ENCODE results near the gene HK1.
"Not testable (repeated sequence)": the region's sequence is repeated elsewhere in the genome, so short reads cannot be mapped to it uniquely, and the experiment has no call there.

HK1 gene

DNA sequence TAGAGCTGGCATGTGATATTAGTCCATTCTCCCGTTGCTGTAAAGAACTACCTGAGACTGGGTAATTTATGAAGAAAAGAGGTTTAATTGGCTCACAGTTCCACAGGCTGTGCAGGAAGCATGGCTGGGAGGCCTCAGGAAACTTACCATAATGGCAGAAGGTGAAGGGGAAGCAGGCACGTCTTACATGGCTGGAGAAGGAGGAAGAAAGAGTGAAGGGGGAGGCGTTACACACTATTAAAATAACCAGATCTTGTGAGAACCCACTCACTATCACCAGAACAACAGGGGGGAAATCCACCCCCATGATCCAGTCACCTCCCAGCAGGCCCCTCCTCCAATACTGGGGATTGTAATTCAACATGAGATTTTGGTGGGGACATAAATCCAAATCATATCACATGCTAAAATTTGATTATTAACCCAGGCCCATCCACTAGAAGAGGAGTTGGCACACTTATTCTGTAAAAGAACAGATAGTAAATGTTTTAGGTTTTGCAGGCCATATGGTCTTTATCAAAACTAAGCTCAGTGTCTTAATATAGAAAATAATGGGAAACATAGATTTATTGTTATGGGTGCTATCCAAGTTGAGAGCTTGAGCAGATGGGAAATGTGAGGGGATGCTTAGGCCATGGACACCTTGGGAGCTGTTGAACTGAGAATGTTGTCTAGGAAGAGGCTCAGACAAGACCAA lies 18.6 kb upstream of the HK1 start:
- no peak for DNase-seq

DNA sequence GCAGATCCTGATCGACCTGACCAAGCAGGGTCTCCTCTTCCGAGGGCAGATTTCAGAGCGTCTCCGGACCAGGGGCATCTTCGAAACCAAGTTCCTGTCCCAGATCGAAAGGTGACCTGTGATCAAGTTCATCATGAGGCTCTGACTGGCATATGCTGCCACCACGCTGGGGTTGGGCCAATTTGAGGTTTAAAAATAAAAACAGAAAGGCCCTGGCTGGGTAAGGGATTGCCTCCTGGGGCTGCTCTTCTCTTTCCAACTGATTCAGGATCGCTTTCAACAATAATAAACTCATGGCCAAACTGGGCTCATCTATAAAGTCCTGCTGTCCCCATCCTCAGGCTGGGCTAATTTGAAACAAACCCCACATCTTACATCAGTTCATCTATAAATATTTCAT lies 17.1 kb upstream of the HK1 start:
- no peak for DNase-seq

DNA sequence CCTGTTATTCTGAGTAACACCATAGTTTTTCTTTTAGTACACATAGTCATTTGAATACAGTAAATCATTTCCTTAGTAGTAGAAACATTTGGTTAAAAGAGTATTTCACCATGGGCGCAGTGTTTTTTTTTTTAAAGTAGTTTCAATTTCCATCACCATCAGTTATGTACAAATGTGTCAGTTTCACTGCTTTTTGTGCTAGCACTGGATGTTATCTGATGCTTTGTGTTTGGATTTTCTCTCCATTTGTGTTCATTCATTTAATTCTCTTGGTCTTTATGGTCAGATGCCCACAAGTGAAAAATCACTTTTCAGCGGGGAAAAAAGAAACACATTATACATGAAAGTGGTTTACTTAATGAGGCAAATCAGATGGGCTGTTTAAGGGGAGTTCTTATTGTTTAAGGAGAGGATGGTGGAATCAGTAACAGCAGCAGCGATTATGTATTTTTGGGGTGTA lies 16.0 kb upstream of the HK1 start:
- no peak for DNase-seq

DNA sequence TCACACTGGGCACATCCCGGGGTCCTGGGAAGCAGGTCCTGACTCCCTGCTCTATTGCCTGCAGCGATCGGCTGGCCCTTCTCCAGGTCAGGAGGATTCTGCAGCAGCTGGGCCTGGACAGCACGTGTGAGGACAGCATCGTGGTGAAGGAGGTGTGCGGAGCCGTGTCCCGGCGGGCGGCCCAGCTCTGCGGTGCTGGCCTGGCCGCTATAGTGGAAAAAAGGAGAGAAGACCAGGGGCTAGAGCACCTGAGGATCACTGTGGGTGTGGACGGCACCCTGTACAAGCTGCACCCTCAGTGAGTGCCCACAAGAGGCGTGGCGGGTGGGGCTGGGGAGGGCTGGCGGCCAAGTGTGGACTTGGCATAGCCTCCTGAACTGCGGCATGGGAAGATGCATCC lies 12.8 kb upstream of the HK1 start:
- DNase-seq, result no peak

DNA sequence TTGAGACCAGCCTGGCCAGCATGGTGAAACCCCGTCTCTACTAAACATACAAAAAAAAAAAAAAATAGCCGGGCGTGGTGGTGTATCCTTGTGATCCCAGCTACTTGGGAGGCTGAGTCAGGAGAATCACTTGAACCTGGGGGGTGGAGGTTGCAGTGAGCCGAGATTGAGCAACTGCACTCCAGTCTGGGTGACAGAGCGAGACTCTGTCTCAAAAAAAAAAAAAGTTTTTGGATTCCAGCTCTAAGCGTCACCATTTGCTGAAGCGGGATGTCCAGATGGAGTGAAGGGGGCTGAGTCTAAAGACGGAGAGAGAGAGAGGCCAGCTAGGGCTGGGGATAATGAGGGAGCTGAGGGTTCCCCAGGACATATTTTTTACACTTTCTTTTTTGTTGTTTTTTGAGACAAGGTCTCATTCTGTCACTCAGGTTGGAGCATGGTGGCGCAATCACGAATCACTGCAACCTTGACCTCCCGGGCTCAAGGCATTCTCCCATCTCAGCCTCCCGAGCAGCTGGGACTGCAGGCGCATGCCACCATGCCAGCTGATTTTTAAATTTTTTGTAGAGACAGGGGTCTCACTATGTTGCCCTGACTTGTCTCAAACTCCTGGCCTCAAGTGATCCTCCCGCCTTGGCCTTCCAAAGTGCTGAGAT lies 9.4 kb upstream of the HK1 start:
- no peak for DNase-seq

DNA sequence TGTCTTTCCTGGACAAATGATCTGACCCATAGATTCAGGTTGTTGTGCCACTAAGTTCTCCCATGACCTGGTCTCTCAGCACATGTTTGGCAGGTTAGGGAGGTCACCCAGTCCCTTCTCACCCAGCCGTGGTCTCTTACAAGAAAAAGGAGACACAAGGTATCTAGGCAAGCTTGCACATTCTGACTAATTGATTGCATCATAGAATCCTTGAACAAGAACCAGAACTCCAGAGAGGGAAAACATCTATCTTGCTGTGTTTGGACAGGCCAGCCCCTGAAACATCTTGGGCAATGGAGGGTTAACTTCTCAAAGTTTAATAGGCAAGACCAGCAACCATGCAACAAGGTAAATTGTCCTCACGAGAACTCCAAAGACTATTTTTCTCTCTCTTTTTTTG lies 8.5 kb upstream of the HK1 start:
- DNase-seq, result no peak

DNA sequence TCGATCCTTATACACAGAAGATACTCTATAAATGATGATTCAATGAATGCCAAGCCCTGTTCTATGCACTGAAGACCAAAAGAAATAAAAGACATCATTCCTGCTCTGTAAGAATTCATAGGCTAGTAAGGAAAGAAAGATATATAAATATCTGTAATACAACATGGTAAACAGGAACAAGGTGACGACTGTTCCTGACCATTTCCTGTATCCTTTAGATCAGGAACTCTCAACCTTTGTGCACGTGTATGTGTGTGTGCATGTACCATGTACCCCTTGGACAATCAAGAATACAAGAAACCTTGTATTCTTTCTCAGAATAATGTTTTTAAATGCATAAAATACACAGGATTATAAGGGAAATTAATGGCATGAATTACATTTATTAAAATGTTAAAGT lies 7.3 kb upstream of the HK1 start:
- DNase-seq, result no peak

DNA sequence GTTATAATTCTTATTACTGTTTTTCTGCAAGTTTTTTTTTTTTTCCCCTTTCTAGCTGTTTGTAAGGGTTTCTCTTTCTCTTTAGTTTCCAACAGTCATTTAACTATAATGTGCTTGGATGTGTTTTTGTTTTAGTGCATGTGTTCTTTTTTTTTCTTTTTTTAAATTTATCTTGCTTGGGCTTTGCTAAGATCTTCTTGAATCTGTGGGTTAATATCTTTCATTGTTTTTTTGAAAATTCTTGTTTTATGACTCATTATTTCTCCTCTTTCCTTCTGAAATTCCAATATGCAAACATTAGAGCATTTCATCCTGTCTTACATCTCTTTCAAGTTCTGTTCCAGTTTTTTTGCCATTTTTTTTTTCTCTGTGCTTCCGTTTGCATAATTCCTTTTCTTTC lies 5.7 kb upstream of the HK1 start:
- no peak for DNase-seq

DNA sequence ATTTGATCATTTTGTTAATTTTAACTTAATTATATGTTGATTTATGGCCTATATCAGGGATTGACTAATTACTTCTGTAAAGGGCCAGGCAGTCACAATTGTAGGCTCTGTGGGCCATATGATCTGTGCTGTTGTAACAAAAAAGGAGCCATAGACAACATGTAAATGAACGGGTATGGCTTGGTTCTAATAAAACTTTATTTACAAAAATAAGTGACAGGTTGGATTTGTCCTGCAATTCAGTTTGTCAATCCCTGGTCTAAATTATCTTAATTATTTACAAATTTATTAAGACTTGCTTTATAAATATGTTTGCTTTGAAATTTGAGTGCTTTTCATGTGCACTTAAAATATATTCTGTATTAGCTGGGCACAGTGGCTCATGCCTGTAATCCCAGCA lies 2.9 kb upstream of the HK1 start:
- DNase-seq, result no peak

DNA sequence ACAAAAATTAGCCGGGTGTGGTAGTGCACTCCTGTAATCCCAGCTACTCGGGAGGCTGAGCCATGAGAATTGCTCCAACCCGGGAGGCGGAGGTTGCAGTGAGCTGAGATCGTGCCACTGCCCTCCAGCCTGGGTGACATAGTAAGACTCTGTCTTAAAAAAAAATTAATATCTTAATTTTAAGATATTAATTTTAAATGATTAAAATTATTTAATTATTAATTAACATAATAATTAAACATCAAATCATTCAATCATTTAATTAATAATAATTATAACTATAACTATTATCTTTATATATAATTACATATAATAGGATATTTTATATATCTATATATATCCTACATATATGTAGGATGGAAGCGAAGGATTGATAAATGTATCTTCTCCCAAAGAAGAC lies 1.8 kb upstream of the HK1 start:
- DNase-seq, result no peak

DNA sequence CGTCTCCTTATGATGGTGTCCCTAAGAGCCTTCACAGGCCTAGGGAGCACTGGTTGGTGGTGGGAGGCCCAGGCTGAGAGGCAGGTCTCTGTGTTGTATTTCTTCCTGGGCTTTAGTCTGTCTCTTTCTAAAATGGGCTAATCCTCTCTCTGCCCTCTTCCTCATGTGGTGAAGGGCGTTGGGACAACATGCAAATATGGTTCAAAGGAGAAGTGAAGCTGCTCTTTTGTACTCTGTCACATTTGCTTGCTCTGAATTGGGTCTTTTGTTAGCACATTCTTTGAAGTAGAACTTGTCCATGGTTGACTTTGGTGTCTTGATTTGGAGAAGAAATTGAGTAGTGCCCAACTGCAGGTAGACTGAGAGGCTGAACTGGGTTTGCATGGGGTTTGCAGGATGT lies 814 bp downstream of the HK1 start:
- DNase-seq, result no peak

DNA sequence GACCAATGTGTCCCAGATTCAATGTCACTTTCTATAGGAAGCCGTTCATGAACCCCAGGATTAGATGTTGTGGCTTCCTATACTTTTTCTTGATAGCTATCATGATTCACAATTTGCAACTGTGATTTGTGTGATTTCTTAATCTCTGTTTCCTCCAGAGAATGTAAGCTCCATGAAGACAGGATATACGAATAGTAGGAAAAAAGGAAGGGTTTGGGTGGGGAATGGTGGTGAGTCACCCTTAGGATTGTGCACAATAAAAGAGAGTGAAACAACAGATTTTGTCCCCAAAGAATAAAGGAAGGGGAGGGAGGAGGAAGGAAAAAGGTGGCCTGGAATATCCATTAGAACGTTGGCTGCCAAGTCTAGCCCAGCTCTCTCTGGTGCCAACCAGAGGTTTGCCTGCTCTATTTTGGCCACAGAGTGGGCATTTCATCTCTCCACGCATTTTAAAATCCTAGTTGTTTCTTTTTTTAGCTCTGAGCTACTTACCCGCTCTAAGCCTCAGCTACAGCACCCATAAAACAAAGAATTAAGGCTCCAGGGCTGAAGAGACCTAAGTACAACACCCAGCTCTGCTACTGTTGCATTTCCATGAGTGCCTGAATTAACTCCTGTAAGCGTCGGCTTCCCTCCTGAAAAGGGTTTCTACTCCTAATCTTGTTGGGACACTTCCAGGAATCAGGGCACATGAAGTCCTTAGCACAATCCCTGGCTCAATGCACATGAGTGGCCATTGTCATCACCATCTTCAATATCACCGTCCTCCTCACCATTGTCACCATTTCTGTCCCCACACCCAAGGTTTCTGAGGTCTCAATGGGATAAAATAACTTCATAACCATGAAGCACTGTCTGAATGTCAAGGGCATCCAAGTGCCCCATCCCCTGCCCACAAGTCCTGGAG lies 3.5 kb downstream of the HK1 start:
- no peak for DNase-seq

DNA sequence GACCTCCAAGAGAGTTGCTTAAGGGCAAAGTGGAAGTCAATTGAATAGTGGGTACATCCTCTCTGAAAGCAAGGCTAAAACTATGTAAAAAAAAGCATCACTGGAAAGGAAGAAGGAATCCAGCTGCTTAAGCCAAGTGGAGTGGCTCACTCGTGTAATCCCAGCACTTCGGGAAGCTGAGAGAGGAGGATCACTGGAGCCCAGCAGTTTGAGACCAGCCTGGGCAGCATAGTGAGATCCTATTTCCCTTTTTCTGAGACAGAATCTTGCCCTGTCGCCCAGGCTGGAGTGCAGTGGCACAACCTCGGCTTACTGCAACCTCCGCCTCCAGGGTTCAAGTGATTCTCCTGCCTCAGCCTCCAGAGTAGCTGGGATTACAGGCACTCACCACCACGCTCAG lies 6.1 kb downstream of the HK1 start:
- DNase-seq, result not testable (repeated sequence)

DNA sequence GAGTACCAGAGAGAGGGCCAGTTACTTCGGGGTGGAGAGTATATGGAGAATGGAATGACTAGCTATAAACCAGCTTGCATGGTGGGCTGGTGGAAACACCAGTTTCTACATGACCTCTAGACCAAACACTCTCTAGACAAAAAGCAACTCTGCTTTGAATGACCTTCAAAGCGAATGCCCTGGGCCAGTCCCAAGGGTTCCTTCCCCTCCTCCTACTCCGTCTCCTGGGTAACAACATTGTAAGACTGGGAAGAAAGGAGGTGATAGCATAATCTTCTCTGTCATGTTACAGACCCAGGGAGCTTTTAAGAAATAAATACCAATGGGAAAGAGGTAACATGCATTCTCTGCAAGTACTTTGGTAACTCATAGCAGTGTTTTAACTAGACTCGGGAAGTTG lies 7.4 kb downstream of the HK1 start:
- no peak for DNase-seq

DNA sequence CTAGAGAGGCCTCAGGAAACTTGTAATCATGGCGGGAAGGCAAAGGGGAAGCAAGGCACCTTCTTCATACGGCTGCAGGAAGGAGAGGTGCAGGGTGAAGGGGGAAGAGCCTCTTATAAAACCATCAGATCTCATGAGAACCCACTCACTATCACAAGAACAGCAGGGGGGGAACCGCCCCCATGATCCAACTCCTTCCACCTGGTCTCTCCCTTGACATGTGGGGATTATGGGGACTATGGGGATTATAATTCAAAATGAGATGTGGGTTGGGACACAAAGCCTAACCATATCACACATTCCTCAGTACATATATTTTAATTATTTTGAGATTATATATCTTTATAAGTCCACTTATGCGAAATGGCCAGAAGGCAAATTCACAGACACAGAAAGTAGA lies 8.9 kb downstream of the HK1 start:
- DNase-seq, result no peak

DNA sequence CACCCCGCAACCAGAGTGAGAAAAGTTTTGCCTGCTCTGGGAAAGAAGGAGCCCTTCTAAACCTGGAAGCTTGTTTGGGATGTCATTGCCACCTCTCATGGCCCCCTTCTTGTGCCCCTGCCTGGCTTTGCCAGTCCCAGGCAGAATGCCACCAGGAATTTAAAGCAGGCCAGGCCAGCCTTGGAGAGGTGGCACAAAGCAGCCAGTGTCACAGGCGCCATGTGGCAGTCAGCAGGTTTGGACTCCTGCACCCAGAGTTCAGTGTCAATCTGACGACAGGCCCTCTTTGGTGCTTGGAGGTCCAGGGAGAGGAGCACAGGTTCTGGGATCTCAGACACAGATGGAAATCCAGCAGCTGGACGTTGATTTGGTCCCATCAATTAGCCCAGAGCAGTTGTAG lies 12.7 kb downstream of the HK1 start:
- DNase-seq, result no peak

DNA sequence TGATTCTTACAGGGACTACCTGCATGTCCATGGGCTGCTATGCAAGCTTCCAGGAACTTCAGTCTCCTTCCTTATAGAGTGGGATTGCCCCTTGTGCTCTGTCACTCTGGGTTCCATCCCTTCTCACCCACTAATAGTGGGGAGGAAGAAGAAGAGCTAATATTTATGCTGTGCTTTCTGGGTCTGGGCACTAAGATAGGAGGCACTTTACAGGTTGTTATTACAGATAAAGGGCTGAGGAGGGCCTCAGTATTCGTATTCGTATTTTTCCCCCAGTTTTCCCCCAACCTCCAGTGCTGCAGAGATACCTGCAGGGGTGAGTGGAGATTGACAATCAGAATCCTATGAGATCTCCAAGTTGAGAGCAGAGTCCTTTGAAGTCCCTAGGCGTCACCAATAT lies 14.2 kb downstream of the HK1 start:
- DNase-seq, result no peak

DNA sequence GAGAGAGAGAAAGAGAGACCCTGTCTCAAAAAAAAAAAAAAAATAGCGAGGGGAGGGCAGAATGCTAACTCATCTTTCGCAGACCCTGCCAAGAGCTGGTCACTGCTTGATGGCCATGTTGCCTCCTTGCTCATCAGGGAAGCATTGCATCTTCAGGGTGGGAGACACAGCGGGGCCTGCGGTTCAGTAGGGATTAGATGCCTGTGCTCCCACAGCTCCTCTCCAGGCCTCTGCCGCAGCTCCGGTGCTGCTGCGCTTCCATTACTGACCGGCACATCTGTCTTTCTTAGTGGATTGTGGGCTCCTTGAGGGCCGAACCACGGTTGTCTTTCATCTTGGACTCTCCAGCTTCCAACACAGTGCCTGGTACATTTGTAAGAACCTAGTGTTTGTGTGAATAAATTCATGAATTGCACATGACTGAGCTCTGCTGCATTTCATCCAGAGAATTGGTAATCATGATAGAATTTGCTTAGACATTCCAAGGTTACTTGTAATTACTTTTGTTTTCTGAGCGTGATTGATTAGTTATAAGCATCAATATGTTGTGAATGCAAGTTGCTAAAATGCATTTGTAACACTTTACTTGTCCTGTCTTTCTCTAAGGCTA lies 16.8 kb downstream of the HK1 start:
- no peak for DNase-seq

DNA sequence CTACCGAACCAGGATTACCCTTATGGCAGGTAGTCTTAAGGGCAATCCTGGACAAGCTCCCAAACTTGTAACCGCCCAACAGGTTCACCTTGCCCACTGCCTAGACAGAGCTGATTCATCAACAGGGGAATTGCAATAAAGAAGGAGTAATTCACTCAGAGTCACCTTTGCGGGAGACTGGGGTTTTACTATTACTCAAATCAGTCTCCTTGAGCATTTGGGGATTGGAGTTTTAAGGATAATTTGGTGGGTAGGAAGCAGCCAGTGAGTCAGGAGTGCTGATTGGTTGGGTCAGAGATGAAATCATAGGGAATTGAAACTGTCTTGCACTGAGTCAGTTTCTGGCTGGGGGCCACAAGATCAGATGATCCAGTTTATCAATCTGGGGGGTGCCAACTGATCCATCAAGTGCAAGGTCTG lies 25.3 kb downstream of the HK1 start:
- no peak for DNase-seq

DNA sequence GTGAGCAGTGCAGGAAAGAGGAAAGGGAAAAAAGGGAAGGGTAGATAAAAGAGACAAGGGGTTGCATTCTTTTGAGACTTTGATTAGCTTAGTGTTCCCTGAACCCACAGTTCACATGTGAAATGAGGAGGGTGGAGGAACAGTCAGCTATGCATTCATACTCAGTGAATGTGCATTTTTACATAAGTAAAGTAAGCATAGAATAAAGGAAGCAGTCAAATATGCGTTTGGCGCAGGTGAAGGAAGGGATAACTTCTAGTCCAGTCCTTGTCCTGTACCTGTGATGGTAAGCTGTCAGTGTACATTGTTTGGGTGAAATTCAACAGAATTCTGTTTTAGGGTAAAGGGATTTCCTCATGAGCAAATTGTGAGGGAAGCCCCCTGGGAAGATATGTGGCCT lies 28.1 kb downstream of the HK1 start:
- no peak for DNase-seq

DNA sequence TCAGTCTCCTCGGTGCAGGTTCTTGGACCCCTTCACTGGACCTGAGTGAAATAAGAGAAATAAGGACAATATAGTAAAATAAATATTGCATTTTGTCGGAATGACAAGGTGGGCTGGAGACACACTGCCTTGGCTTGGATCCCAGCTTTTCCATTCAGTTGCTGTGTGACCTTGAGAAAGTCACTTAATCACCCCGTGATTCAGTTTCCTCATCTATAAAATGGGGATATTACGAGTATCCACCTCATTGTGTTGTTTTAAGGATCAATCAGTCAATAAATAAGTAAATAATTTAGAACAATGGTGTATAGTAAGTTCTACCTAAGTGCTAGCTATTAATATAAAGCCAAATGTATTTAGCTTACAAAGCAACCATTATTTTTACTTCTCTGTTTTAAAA lies 29.1 kb downstream of the HK1 start:
- no peak for DNase-seq

DNA sequence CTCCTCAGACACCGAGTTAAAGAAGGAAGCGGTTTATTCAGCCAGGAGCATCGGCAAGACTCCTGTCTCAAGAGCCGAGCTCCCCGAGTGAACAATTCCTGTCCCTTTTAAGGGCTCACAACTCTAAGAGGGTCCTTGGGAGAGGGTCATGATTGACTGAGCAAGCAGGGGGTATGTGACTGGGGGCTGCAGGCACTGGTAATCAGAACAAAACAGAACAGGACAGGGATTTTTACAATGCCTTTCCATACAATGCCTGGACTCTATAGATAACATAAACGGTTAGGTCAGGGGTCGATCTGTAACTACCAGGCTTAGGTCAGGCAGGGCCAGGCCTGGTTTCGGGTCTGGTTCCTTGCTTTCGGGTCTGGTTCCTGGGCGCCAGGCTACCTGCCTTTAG lies 30.0 kb downstream of the HK1 start:
- DNase-seq, result not testable (repeated sequence)

DNA sequence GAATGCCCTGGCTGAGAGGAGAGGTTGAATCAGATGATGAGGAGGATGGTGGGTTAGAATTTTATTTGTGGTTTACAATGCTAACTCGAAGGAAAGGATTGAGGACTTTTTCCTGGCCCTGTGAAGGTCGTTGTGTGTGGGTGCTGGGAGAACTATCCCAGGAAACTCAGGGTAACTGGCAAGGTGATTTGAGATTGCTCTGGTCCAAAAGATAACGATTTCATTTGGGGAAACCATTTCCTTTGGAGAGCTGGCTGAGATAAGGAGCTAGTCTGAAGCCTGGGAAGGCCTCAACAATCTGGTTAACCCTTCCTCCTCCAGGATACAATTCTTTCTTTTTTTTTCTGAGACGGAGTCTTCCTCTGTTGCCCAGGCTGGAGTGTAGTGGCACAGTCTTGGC lies 33.0 kb downstream of the HK1 start:
- no peak for DNase-seq

DNA sequence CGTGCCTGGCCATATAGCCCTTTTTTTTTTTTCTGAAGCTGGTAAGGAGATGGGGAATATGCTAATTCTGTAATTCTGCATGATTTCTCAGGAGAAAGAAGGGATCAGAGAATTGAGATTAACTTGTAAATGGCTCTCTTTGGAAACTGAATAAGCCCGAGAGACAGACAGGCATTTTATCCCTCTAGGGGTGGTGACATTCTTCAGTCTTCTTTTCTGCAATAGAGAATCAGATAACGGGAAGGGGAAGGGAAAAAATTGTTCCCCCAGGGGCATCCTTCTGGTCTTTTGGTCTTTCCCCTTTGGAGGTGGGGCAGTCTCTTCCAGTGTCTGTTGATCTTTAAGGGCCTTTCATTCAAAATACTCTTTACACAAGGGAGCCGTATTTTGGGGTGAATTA lies 34.2 kb downstream of the HK1 start:
- DNase-seq, result no peak
